OCI-LY3 (cell line): ENCODE measurements around the gene OTOGL.

Source experiments
- H2AFZ ChIP-seq: fragments of 200-600, 300-600 bp; shearing (Covaris generic); 2 replicates; pipeline ENCODE4 v1.6.0; 2014; ENCODE audit warnings: antibody characterized with exemption, low read depth, low read length
- H3K27ac ChIP-seq: fragments of 200-600, 300-600 bp; sonication (generic); 2 replicates; pipeline ENCODE4 v1.5.1; 2014; ENCODE audit warnings: mild to moderate bottlenecking, low read length, moderate library complexity, mixed read lengths
- H3K27me3 ChIP-seq: fragments of 200-600, 300-600 bp; sonication (generic); 2 replicates; pipeline ENCODE4 v1.6.1; 2014; ENCODE audit warnings: low read depth, low read length, mixed read lengths
- H3K36me3 ChIP-seq: fragments of 200-600, 300-600 bp; sonication (generic); replicated peaks from 2 replicates; pipeline ENCODE3; 2014; ENCODE audit warnings: low read depth, low read length, mixed read lengths
- H3K4me1 ChIP-seq: fragments of 300-600, 200-600 bp; sonication (generic); 2 replicates; pipeline ENCODE4 v1.6.1; 2014; ENCODE audit warnings: low read length, mixed read lengths
- H3K4me2 ChIP-seq: fragments of 200-600, 300-600 bp; sonication (generic); 2 replicates; pipeline ENCODE4 v1.6.1; 2014; ENCODE audit warnings: low read length, mixed read lengths
- H3K4me3 ChIP-seq: fragments of 300-600, 200-600 bp; sonication (generic); 2 replicates; pipeline ENCODE4 v1.5.1; 2014; ENCODE audit warnings: antibody characterized with exemption, mild to moderate bottlenecking, low read length, moderate library complexity
- H3K79me2 ChIP-seq: fragments of 300-600, 200-600 bp; shearing (Covaris generic); 2 replicates; pipeline ENCODE4 v1.6.1; 2014; ENCODE audit warnings: mild to moderate bottlenecking, low read length, mixed read lengths
- H3K9ac ChIP-seq: fragments of 300-600, 200-600 bp; shearing (Covaris generic); 2 replicates; pipeline ENCODE4 v1.6.0; 2014; ENCODE audit warnings: mild to moderate bottlenecking, low read length, moderate library complexity
- H3K9me3 ChIP-seq: fragments of 200-600, 300-600 bp; shearing (Covaris generic); 2 replicates; pipeline ENCODE4 v1.6.1; 2014; ENCODE audit warnings: low read length, mixed read lengths; ENCODE audit not compliant: insufficient read depth
- H4K20me1 ChIP-seq: fragments of 200-600, 300-600 bp; sonication (generic); 2 replicates; pipeline ENCODE4 v1.6.1; 2016; ENCODE audit warnings: low read length, mixed read lengths; ENCODE audit not compliant: insufficient read depth
- CTCF ChIP-seq: fragments of 200-600, 300-600 bp; sonication (generic); IDR thresholded peaks from 2 replicates; pipeline ENCODE4 v1.5.1; 2014; ENCODE audit warnings: antibody characterized with exemption, low read length, low read depth
- EZH2phosphoT487 ChIP-seq: fragments of 200-600 bp; shearing (Covaris generic); IDR thresholded peaks from 2 replicates; pipeline ENCODE4 v1.6.1; 2018; ENCODE audit warnings: antibody characterized with exemption, mixed run types, low read depth

The OTOGL gene

DNA sequence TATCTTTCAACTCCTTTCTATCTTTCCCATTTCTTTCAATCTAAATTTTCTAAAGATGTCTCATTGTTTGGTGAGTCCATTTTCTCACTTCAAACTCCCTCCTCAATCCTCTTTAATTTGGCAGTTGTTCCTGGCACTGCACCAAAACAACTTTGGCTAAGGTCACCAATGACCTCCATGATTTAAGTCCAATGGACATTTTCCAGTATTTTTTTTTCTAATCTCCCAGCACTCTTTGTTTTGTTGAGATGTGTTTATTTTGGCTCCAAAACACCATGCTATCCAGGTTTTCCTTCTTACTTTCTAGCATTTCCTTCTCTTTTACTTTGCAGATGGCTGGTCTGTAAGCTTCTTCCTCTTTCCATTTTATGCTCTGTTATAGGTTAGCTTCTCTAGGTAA, 42.5 kb upstream of the OTOGL start:
- no peaks in the 10 kb centered on the region for H3K36me3 ChIP-seq
- no peaks in the 10 kb centered on the region for H4K20me1 ChIP-seq
- no peaks in the 10 kb centered on the region for H3K4me1 ChIP-seq
- TF ChIP-seq CTCF: no peak
- no peak for TF ChIP-seq EZH2phosphoT487
- H3K4me3 ChIP-seq: no peak overlapping the region
- no peak overlapping the region for H3K4me2 ChIP-seq
- H2AFZ ChIP-seq: no peak overlapping the region
- no peaks in the 10 kb centered on the region for H3K9me3 ChIP-seq
- no peak overlapping the region for H3K9ac ChIP-seq
- H3K27me3 ChIP-seq: no peaks in the 10 kb centered on the region
- no peak overlapping the region for H3K27ac ChIP-seq
- H3K79me2 ChIP-seq: no peaks in the 10 kb centered on the region

DNA sequence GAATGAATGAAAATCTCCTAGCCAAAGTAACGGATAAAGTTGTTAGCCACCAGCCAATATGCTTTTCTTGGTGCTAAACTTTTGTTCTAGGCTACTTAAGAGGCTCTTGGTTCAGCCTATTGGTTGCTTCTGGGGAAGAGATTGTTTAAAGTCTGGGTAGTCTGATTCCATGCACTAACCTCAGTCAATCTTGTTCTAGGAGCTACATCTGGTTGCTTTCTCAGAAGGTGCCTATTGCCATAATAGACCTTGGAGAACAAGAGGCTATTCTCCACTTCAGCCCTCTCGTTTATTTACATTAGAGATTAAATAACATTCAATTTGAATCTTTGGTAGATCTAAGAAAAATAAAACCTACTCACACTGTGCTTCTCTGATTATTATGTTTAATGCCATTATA, 40.8 kb upstream of the OTOGL start:
- Histone ChIP-seq H3K4me3 (no peak overlapping the region), H3K9me3 (no peaks in the 10 kb centered on the region), H3K4me2 (no peak overlapping the region), H3K27me3 (peaks cover 8% of the 10 kb centered on the region), H4K20me1 (no peaks in the 10 kb centered on the region), H3K9ac (no peak overlapping the region), H3K79me2 (no peaks in the 10 kb centered on the region), H2AFZ (no peak overlapping the region), H3K27ac (no peak overlapping the region), H3K36me3 (no peaks in the 10 kb centered on the region), H3K4me1 (no peaks in the 10 kb centered on the region)
- no peak for TF ChIP-seq CTCF
- no peak for TF ChIP-seq EZH2phosphoT487

DNA sequence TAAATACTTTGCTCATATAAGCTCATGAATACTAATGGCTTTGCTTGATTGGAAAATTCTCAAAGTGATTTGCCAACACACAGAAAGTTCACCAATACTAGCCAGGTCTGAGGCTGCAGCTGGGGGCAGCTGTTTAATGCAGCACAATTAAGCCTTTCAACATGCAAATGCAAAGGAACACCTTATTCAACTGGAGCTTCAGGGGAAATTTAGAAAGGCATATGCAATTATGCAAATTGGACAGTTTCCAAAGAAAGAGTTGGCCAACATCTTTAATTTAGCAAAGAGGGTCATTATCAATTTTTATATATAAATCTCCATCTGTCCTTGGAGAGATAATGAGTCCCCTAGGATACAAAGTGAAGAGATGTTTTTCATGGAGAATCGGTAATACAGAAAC, 40.2 kb upstream of the OTOGL start:
- Histone ChIP-seq H3K4me2 (no peak overlapping the region), H3K27ac (no peak overlapping the region), H4K20me1 (no peaks in the 10 kb centered on the region), H3K4me3 (no peak overlapping the region), H3K79me2 (no peaks in the 10 kb centered on the region), H3K9ac (no peak overlapping the region), H3K36me3 (no peaks in the 10 kb centered on the region), H3K27me3 (peaks cover 9% of the 10 kb centered on the region), H3K4me1 (no peaks in the 10 kb centered on the region), H2AFZ (no peak overlapping the region), H3K9me3 (no peaks in the 10 kb centered on the region)
- no peak for TF ChIP-seq EZH2phosphoT487
- no peak for TF ChIP-seq CTCF

GRCh38 chr12:80059875-80060274, 39.5 kb upstream of the OTOGL start:
- H3K9me3 ChIP-seq: no peaks in the 10 kb centered on the region
- H3K27ac ChIP-seq: no peak overlapping the region
- H3K4me3 ChIP-seq: no peak overlapping the region
- H3K4me1 ChIP-seq: no peaks in the 10 kb centered on the region
- H3K27me3 ChIP-seq: peaks cover 9% of the 10 kb centered on the region
- no peaks in the 10 kb centered on the region for H4K20me1 ChIP-seq
- H3K79me2 ChIP-seq: no peaks in the 10 kb centered on the region
- H3K4me2 ChIP-seq: no peak overlapping the region
- H3K9ac ChIP-seq: no peak overlapping the region
- no peak for TF ChIP-seq EZH2phosphoT487
- no peak for TF ChIP-seq CTCF
- H2AFZ ChIP-seq: no peak overlapping the region
- H3K36me3 ChIP-seq: no peaks in the 10 kb centered on the region
